Effector CD8-positive, alpha-beta T cell (primary cell): Measurements from ENCODE around the gene INHBE.

Source experiments
- DNase-seq: peaks from one replicate; lab custom pipeline; 2025; lab: John Stamatoyannopoulos, UW

INHBE gene

DNA sequence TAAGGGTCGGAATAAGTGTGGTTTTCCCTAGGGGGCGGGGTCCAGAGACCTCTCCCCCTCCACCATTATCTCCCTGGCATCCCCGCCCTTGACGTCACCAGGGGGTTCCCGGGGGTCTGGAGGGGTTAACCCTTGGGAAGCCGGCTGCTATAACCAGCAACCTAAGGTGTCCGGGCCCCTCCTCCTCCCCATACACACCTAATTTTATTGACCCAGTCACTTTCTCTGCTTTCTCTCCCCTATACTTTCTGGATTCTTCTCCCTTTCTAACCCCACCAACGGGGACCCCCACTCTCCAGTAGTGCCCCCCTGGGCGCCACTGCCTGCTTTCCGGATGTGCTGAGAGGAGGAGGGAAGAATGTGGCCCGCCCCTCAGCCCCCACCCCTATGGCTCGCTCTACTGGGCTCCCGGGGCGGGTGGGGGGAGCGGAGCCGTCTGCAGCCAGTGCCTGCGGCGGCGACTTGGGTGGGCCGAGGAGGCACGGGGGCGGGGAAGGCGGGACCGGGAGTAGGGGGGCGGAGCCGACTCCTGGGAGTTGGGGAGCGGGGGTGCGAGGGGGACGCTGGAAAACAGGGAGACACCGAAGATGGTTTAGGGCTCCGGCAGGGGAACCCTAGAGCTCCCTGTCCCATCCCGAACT lies 6.3 kb downstream of the INHBE start:
- peak; percentile 34 for DNase-seq

DNA sequence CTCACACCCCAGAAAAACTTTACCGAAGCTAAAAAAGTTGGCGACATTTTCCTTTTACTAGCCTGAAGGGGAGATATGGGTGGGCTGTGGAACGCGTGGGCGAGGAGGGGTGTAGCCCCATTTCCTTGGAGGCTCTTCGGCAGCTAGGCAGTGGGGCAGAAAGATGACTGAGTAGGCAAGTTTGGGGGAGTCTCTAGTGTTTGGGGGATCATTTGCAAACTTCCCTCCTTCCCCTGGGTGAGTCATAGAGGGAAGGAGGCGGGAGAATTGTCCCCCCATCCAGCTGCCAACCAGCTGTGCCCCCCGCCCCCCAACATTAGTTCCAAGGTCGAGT lies 6.8 kb downstream of the INHBE start:
- DNase-seq: peak; percentile 26

DNA sequence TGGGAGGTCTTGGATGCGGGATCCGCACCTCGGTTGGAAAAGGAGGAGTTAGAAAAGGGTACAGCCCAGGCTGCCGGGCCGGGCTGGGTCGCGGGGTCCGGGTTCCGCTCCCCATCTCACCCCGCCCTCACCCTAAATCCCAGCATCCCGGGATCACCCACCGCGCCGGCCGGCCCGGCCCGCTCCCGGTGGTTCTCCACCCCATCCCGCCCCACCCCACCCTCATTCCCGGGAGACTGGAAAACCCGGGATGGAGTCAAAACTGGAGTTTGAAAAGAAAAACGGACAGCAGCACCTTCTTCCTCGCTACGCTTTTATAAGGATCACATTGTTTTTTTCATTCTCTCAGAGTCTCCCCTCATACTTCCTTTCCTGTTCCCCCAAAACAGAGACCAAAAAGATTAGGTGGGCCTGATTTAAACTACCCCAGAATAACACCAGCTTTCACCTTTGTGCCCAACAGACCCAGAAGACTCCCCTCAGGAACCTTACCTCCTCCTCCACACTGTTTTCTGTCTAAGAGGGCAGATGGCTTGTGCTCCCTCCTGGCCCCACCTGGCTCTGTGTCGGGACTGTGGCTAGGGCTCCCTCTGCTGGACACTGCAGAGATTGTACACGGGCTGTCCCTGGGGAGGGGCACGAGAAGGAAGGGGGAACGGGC lies 7.3 kb downstream of the INHBE start:
- peak; percentile 82 for DNase-seq

DNA sequence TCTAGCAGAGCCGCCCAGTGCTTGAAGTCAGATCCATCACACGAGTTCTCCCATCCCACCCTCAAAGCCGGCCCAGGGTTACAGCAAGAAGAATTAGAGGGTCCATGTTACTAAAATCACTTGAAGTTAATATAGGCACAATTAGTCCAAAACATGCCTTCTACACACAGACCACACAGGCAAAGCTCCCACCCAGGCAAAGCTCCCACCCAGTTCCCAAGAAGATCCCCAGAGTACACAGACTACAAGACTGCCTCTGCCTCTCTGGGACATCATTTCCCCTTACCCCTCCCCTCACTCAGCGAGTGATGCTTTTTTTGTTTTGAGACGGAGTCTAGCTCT lies 7.8 kb downstream of the INHBE start:
- DNase-seq: no peak

DNA sequence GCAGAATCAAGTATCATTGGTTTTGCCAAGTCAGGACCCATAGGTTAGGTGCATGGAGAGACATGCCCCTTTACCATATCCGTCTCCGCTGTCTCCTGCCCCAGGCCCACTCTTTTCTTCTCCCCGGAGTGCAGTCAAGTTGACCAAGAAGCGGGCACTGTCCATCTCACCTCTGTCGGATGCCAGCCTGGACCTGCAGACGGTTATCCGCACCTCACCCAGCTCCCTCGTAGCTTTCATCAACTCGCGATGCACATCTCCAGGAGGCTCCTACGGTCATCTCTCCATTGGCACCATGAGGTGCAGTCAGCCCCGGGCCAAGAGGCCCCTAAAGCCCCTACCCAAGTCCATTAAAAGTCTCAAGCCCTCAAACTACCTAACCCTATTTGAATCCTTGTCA lies 9.5 kb downstream of the INHBE start:
- DNase-seq: no peak

DNA sequence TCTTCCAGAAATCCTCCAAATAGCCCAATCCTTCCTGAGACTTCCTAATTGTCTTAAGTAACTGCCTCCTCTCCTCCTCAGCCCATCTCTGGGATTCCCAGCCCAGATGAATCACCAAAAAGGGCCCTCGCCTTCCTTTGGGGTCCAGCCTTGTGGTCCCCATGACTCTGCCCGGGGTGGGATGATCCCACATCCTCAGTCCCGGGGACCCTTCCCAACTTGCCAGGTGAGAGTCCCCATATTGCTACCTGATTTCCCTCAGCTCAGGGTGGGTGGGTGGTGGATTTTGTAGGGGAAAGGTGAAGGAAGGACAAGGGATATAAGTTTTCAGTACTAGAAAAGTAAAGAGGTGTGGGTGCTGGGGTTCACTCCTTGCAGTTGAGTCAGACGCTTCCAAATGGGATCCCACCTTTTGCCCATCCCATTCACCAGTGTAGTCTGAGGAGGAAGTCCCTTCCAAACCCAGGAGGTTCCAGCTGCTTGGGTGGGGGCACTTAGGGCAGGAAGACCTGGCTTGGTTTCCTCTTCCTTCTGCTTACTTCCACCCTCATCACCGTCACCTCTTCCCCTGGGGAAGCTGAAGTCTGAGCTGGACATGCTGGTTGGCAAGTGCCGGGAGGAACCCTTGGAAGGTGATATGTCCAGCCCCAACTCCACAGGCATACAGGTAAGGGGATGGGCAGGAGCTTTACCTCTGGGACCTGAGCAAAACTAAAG lies 10.1 kb downstream of the INHBE start:
- no peak for DNase-seq

DNA sequence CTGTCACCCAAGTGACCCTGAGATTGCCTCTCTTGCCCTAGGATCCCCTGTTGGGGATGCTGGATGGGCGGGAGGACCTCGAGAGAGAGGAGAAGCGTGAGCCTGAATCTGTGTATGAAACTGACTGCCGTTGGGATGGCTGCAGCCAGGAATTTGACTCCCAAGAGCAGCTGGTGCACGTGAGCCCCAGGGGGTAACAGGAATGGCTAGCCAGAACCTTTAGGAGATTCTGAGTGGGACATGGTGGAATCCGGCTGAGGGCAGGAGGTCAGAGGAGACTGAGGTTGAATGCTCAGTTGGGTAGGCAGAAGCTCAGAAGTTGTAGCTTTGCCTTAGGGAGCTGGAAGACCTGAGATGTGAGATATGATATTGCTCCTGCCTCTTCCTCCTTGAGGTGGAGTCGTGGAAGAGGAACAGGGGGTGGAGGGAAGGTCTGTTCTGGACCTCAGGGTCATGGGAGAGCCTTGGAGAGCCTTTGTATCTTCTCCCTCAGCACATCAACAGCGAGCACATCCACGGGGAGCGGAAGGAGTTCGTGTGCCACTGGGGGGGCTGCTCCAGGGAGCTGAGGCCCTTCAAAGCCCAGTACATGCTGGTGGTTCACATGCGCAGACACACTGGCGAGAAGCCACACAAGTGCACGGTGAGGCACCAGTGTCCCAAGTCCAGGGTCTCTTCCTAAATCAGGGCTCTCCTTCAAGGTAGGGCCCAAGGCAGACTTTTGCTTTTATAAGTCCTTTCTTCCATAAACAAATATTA lies 10.8 kb downstream of the INHBE start:
- no peak for DNase-seq

DNA sequence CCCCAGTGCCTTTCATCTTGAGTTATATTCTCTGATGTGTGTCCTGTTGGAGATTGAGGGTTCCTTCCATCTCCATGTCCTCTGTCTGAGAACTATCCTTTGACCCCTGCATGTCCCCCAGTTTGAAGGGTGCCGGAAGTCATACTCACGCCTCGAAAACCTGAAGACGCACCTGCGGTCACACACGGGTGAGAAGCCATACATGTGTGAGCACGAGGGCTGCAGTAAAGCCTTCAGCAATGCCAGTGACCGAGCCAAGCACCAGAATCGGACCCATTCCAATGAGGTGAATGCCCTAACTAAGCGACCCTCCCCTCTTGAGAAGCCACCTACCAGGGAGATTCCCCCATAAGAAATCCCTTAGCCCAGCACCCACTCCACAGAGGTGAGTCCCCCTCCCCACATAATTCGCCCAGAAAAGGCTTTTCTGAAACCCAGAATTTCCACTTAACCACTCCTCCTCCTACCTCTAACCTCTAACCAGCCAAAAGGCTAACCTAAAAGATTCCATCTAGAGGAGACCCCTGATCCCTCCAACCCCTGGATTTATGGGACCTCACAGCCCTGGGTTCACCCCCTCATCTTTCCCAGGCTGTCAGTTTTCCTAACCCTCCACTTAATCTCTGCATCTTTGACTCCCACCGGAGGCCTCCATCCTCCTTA lies 12.2 kb downstream of the INHBE start:
- no peak for DNase-seq

DNA sequence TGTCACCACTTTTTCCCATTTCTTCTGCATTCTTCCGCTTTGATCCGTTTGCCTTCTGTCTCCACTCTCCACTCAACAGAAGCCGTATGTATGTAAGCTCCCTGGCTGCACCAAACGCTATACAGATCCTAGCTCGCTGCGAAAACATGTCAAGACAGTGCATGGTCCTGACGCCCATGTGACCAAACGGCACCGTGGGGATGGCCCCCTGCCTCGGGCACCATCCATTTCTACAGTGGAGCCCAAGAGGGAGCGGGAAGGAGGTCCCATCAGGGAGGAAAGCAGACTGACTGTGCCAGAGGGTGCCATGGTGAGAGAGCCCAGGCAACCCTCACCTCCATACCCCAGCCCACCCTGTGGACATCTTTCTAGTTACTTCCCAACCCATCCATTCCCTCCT lies 12.8 kb downstream of the INHBE start:
- no peak for DNase-seq

DNA sequence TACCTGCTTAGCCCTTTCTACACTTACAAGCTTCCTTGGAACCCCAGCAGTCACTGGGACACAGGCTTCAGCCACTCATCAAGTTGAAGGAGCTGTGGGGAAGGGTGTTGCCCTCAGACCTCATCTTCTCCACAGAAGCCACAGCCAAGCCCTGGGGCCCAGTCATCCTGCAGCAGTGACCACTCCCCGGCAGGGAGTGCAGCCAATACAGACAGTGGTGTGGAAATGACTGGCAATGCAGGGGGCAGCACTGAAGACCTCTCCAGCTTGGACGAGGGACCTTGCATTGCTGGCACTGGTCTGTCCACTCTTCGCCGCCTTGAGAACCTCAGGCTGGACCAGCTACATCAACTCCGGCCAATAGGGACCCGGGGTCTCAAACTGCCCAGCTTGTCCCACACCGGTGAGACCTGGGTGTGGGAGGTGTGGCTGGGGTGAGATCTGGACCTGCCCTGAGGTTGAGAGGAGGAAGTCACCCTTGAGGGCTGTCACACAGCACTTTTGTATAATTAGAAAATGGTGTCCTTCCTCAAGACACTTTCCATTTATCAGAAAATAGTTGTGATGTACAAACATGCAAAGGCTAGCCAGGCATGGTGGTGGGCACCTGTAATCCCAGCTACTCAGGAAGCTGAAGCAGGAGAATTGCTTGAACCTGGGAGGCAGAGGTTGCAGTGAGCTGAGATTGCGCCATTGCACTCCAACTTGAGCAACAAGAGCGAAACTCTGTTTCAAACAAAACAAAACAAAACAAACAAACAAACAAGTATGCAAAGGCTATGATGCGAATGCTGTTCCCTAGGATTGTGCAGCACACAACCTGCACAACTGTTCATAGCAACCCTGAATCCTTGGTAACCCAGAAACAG lies 14.4 kb downstream of the INHBE start:
- no peak for DNase-seq

DNA sequence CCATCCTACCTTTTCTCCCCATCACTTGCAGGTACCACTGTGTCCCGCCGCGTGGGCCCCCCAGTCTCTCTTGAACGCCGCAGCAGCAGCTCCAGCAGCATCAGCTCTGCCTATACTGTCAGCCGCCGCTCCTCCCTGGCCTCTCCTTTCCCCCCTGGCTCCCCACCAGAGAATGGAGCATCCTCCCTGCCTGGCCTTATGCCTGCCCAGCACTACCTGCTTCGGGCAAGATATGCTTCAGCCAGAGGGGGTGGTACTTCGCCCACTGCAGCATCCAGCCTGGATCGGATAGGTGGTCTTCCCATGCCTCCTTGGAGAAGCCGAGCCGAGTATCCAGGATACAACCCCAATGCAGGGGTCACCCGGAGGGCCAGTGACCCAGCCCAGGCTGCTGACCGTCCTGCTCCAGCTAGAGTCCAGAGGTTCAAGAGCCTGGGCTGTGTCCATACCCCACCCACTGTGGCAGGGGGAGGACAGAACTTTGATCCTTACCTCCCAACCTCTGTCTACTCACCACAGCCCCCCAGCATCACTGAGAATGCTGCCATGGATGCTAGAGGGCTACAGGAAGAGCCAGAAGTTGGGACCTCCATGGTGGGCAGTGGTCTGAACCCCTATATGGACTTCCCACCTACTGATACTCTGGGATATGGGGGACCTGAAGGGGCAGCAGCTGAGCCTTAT lies 15.3 kb downstream of the INHBE start:
- DNase-seq: no peak

DNA sequence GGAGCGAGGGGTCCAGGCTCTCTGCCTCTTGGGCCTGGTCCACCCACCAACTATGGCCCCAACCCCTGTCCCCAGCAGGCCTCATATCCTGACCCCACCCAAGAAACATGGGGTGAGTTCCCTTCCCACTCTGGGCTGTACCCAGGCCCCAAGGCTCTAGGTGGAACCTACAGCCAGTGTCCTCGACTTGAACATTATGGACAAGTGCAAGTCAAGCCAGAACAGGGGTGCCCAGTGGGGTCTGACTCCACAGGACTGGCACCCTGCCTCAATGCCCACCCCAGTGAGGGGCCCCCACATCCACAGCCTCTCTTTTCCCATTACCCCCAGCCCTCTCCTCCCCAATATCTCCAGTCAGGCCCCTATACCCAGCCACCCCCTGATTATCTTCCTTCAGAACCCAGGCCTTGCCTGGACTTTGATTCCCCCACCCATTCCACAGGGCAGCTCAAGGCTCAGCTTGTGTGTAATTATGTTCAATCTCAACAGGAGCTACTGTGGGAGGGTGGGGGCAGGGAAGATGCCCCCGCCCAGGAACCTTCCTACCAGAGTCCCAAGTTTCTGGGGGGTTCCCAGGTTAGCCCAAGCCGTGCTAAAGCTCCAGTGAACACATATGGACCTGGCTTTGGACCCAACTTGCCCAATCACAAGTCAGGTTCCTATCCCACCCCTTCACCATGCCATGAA lies 16.0 kb downstream of the INHBE start:
- no peak for DNase-seq

DNA sequence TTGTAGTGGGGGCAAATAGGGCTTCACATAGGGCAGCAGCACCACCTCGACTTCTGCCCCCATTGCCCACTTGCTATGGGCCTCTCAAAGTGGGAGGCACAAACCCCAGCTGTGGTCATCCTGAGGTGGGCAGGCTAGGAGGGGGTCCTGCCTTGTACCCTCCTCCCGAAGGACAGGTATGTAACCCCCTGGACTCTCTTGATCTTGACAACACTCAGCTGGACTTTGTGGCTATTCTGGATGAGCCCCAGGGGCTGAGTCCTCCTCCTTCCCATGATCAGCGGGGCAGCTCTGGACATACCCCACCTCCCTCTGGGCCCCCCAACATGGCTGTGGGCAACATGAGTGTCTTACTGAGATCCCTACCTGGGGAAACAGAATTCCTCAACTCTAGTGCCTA lies 16.6 kb downstream of the INHBE start:
- no peak for DNase-seq

DNA sequence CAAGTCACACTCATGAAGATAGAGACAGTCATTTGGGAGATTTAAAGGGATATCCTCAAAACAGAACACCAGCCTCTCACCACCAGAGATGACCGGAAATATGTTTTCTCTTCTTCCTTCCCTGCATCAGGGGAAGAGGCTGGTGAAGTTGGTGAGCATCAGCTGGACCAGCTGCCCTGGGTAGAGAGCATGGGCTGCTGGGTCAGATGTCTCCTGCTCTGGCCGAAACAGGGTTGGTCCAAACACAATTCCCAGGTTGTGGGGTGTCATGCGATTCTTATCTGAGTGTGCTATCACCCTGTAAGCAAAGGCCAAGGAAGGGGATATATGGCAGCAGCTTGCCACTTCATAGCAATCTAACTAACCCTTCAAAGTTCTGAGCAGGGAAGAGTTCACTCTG lies 17.3 kb downstream of the INHBE start:
- DNase-seq: no peak

DNA sequence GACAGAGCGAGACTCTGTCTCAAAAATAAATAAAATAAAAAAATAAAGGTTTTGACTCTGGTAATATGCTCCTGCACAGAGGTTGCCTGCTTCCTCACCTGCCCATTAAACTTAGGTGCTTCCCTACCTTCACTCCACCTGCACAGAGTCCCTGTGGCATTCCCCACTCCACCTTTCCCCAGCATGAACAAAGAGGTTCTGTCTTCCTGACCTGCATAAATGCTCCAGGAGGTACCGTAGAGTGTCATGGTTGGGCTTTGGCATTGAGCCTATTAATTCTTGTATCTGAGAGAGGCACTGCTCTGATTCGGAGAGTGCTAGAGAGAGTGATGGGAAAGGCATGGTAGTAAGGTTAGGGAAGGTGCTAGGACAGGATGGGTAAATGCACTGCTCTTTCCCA lies 18.3 kb downstream of the INHBE start:
- no peak for DNase-seq

DNA sequence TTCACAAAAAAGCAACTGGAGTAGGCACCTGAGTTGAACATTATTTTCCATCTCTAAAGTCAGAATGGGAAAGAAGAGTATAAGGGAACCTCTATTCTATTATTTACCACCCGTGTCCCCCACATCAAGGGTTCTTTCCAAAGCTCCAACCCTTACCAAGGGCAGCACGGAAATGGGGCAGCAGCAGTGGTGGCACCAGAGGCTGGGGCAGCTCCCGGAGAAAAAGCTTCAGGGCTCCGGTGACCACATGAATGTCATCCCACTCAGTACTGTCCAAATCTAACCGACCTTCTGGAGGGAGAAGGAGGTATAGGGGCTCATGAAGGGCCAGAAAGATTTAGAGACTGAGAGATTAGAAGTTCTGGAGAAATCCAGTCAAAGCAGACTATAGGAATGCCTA lies 18.8 kb downstream of the INHBE start:
- no peak for DNase-seq

DNA sequence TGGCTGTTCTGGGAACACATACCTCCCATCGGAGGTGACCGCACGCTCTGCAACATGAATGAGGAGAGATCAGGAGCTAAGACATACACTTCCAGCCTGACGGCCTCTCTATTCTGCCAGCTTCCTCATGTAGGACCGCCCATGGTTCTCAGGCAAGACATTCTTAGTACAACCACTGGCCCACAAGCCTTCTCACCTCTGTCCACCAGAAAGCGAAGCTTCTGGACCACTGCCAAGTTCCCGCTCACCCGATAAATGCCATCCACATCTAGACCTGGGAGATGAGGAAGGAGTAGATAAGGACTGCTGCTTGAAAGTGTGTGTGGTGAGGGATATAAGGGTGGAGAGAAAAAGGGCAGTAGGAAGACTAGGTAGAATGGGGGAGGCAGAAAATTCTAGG lies 19.3 kb downstream of the INHBE start:
- DNase-seq: no peak

DNA sequence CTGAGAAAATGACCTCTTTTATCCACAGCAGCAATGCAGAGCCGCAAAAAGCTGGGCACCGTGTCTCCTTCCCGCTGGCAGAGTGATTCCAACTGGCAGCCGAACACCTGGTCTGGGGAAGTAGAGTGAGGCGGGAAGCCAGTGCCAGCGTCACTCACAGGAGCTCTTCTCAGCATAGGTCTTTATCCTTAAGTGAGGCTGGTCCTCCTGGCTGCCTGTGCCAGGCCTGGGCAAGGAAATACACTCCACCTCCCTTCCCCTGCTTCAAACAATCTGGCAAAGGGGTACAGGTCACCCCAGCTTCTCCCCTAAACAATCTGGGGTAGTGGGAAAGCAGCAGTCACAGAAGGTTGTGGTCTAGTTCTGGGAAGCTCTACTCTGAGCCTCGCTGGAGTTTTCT lies 19.8 kb downstream of the INHBE start:
- DNase-seq: no peak

DNA sequence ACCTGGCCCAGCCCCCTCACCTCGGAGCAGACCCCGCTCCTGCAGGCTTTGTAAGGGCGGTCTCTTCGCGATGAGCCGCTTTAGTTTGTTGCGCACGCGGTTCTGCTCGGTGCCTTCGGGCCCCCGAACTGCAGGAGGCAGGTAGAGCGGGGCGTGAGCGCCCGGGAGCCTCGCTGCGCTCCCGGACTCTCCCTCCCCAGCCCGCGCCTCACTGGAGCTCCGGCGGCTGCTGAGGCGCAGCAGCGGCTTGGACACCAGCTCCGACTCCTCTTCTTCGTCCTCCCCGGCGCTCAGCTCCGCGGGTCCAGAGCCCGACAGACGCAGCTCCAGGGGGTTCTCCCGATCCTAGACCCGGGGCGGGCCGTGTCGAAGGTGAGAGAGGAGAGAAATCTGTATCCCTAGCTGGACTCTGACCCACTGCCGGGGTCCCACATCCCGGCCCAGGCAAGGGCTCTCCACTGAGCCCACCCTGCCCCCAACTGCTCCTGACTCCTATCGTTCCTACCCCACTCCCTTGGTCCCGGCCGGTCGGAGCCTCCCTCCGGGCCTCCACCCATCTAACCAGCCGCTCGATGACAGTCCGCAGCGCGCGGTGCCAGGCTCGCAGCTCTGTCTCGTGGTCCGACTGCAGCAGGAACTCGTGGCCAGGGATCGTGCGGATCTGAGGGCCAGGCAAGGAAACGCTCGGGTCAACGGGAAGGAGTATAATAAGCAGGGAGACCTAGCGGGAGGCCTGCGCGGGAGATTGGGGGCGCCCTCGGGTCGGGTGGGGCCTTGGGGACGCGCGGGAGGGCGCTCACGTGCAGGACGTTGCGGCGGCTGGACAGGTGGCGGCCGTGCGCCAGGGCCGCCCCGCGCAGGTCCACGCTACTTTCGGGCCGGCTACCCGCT lies 20.4 kb downstream of the INHBE start:
- no peak for DNase-seq
